Measurements from ENCODE around the gene PTPN11. TPM values are rescaled to one million over a fixed set of nuclear protein-coding genes. Genes with fewer than 3 reads are reported as not detected.
"Not testable (repeated sequence)": the region's sequence is repeated elsewhere in the genome, so short reads cannot be mapped to it uniquely, and the experiment has no call there.

Gene PTPN11
- total RNA-seq, 1 experiment from 2014 or later = 63.9 TPM

GRCh38 chr12:112448165-112448564 is 29.4 kb downstream of the PTPN11 start:
- DNase-seq (ENCODE audit: low spot score) = not testable (repeated sequence)

GRCh38 chr12:112450725-112451124 is 32.0 kb downstream of the PTPN11 start:
- no peak for DNase-seq (ENCODE audit: low spot score)

- no peak for DNase-seq (ENCODE audit: low spot score)
Measured at GRCh38 chr12:112456029-112456428, 37.3 kb downstream of the PTPN11 start.

DNA sequence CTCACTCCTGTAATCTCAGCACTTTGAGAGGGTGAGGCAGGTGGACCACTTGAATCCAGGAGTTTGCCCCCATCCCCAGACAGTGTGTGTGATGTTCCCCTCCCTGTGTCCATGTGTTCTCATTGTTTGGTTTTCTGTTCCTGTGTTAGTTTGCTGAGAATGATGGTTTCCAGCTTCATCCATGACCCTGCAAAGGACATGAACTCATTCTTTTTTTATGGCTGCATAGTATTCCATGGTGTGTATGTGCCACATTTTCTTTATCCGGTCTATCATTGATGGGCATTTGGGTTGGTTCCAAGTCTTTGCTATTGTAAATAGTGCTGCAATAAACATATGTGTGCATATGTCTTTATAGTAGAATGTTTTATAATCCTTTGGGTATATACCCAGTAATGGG is 38.4 kb downstream of the PTPN11 start:
- DNase-seq (ENCODE audit: low spot score) = not testable (repeated sequence)

- no peak for DNase-seq (ENCODE audit: low spot score)
Measured at GRCh38 chr12:112458330-112458729, 39.6 kb downstream of the PTPN11 start.

GRCh38 chr12:112458751-112459150 is 40.0 kb downstream of the PTPN11 start:
- no peak for DNase-seq (ENCODE audit: low spot score)

- DNase-seq (ENCODE audit: low spot score) = no peak
Measured at GRCh38 chr12:112463478-112463877, 44.7 kb downstream of the PTPN11 start.

DNA sequence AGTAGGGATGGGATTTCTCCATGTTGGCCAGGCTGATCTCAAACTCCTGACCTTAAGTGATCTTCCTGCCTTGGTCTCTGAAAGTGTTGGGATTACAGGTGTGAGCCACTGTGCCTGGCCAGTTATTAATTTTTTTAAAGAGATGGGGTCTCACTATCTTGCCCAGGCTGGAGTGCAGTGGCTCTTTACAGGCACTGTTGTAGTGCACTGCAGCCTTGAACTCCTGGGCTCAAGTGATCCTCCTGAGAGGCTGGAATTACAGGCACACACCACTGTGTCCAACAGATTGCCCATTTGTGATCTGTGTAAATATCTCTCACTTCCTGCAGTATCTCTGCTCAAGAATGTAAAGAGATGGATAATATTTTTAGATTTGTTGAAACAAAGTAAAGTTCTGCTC is 45.9 kb downstream of the PTPN11 start:
- no peak for DNase-seq (ENCODE audit: low spot score)

DNA sequence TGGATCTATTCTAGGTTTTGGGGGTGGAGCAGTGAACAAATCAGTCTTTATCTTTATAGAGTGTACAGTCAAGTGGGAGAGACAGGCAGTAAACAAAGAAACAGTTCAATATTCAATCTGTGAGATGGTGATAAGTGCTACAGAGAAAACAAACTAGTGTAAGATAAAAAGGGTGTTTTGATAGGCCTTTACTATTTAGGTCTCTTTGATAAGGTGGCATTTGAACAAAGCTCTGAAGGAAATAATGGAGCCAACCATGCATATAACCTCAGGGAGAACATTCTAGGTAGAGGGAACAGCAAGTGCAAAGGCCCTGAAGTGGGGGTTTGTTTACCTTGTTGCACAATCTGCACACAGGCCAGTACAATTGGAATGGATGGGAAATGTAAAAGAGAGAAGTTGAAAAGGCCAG is 47.3 kb downstream of the PTPN11 start:
- no peak for DNase-seq (ENCODE audit: low spot score)

DNA sequence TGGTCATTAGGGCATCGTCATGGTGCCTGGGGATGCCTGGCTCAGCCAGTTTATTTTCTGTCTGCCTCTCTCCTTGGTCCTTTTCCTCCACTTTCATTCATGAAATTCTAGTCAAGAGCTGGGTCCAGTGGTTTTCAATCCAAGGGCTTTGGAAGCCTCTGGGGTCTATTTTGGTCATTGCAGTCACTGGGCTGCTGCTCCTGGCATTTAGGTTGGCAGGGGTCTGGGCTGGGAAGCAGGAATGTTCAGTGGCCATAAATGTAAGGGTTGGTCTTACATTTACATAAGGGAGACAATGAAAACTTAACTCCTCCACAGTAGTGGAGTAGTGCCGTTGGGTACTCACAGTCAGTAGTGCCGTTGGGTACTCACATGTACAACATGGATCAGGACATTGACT is 48.1 kb downstream of the PTPN11 start:
- no peak for DNase-seq (ENCODE audit: low spot score)

DNA sequence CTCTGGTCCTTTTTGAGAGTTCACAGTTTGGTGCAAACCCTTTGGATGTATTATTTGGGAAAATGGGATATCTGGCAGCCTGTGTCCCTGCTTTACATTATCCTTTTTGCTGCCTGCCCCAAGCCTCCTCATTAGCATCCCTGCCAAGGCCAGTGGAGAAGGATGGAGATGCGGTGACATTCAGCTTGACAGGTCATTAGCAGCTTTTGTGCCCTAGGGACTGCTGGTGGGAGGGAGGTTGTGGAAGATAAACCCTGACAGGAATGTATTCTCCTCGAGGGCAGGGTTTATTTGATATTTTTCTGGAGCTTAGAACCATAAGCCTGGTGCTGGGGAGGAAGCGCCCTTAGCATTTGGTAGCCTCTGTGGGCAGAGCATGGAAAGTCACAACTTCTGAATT is 49.3 kb downstream of the PTPN11 start:
- no peak for DNase-seq (ENCODE audit: low spot score)

- DNase-seq (ENCODE audit: low spot score) = no peak
Measured at GRCh38 chr12:112473056-112473455, 54.3 kb downstream of the PTPN11 start.

- no peak for DNase-seq (ENCODE audit: low spot score)
Measured at GRCh38 chr12:112479413-112479812, 60.7 kb downstream of the PTPN11 start.

DNA sequence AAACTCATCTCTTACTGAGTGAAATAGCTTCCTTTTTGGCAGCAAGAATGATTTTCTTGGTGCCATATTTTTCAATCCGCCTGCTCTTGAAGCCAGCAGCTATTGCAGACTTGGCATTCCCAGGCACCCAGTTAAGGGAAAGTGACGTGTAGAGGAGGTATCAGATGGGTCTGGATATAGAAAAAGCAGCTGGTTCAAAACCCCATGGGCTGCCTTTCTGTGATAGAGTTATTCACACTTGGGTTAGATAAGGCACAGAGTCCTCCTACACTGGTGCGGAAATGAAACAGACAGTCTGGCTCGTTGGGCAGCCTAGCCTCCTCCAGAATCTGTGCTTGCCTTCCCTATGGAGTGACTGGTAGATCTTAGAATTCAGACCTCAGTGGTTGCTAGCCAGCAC is 62.2 kb downstream of the PTPN11 start:
- DNase-seq (ENCODE audit: low spot score) = no peak

DNA sequence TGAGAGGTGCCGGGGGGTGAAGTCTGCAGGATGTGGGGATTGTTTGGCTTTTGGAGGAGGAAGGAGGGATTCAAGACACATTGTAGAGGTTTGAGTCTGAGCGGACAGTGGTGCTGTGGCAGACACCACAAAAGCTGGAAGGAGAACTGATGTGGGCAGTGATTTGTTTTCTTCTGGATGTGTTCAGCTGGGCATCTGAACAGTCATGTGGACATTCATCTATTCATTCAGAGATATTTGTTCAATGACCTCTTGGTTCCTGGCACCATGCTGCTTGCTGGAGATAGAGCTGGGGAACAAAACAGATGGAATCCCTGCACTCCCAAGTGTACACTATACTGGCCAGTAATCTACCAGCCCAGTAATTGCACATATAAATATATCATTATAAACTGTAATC is 64.0 kb downstream of the PTPN11 start:
- DNase-seq (ENCODE audit: low spot score) = no peak

DNA sequence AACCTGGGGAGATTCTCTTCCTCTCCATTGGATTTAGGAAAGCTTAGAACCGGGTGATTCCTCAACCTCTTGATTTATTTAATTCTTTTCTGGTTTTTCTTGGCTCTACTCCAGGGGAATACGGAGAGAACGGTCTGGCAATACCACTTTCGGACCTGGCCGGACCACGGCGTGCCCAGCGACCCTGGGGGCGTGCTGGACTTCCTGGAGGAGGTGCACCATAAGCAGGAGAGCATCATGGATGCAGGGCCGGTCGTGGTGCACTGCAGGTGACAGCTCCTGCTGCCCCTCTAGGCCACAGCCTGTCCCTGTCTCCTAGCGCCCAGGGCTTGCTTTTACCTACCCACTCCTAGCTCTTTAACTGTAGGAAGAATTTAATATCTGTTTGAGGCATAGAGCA is 67.6 kb downstream of the PTPN11 start:
- DNase-seq (ENCODE audit: low spot score) = no peak

GRCh38 chr12:112488257-112488876 is 69.6 kb downstream of the PTPN11 start:
- no peak for DNase-seq (ENCODE audit: low spot score)

GRCh38 chr12:112489456-112489855 is 70.7 kb downstream of the PTPN11 start:
- no peak for DNase-seq (ENCODE audit: low spot score)

GRCh38 chr12:112496496-112496895 is 77.7 kb downstream of the PTPN11 start:
- DNase-seq (ENCODE audit: low spot score) = no peak

GRCh38 chr12:112498580-112498979 is 79.8 kb downstream of the PTPN11 start:
- DNase-seq (ENCODE audit: low spot score) = no peak

GRCh38 chr12:112503512-112503911 is 84.8 kb downstream of the PTPN11 start:
- no peak for DNase-seq (ENCODE audit: low spot score)

DNA sequence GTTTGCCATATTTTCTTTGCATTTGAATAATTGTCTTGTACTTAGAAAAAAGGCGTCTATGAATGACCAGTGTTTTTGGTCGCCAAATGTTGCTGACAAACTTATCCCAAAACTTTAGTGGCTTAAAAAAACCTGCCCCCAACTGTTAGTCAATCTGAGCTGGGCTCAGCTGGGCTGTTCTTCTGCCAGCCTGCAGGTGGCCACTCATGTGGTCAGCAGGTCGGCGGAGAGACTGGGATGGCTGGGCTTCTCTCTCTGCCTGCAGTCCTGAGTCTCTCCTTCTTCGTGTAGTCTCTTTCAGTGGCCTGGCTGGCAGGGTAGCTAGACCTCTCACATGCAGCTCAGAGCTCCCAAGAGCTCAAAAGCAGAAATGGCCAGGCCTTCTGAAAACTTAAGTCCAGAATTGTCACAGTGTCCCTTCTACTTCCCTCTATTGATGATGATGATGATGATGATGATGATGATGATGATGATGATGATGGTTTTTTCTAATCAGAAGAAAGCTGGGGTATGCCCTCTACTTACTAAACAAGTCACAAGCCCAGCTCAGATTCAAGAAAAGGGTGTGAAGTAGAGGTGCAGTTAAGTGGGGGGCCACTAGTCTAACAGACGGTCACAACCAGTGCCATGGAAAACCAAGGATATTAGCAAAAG is 87.9 kb downstream of the PTPN11 start:
- no peak for DNase-seq (ENCODE audit: low spot score)

DNA sequence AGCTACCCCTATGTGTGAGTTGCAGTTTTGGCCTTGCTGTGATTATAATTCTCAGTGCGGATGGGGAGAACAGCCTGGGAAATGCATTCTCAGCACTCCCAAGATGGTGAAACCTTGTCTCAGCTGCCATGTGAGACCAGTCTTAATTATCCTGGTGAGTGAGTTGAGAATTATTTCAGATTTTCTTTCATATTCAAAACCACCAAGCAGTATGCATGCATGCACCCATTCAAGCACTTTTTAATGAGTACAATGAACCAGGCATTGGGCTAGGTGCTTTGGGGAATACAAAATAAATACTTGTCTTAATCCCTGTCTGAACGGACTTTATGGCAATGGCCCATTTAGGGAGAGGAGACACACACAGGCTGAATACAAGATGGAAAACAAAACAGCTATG is 94.7 kb downstream of the PTPN11 start:
- no peak for DNase-seq (ENCODE audit: low spot score)

DNA sequence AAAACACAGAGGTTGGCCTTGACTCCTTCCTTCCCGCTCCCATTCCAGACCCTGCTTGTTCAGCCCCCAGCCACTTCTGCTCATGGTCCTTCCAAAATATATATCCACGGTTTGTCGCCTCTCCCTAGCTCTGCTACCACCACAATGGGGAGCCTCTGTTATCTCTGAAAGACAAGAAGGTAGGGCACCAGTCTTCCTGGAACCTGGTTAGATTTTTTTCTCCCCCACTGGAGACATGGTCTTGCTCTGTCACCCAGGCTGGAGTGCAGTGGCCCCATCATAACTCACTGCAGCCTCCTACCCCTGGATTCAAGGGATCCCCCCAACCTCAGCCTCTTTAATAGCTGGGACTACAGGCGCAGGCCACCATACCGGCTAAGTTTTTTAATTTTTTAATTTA is 95.7 kb downstream of the PTPN11 start:
- DNase-seq (ENCODE audit: low spot score) = no peak
